Central memory CD8-positive, alpha-beta T cell (primary cell): ENCODE results near the gene MGRN1.

ENCODE experiments used
- ATAC-seq: fragments of 150-1000 bp; cut with Tn5 transposase; replicated peaks from 2 replicates; pipeline ENCODE4 v1.10.0; 2022; ENCODE audit warnings: mild to moderate bottlenecking, moderate FRiP score, moderate number of reproducible peaks; ENCODE audit not compliant: poor library complexity, severe bottlenecking; ENCODE audit errors: extremely low read depth
- DNase-seq, 2 donors: peaks; one replicate each; pipeline ENCODE4 v3.0.0; 2021; ENCODE audit warnings: low spot score in 2 of 2
- H3K27ac Mint-ChIP-seq: one replicate; pipeline ENCODE4 v1.8.0; 2022; ENCODE audit warnings: low read depth, mild to moderate bottlenecking, moderate library complexity, mixed read lengths
- H3K27me3 Mint-ChIP-seq: one replicate; pipeline ENCODE4 v1.8.0; 2022; ENCODE audit warnings: mixed read lengths
- H3K36me3 Mint-ChIP-seq: one replicate; pipeline ENCODE4 v1.8.0; 2022; ENCODE audit warnings: mild to moderate bottlenecking, moderate library complexity, mixed read lengths; ENCODE audit not compliant: insufficient read depth
- H3K4me1 Mint-ChIP-seq: one replicate; pipeline ENCODE4 v1.8.0; 2022; ENCODE audit warnings: mixed read lengths
- H3K4me3 Mint-ChIP-seq: one replicate; pipeline ENCODE4 v1.8.0; 2022; ENCODE audit warnings: mild to moderate bottlenecking, moderate library complexity, mixed read lengths
- H3K9me3 Mint-ChIP-seq: one replicate; pipeline ENCODE4 v1.8.0; 2022; ENCODE audit warnings: mixed read lengths

Gene MGRN1

DNA sequence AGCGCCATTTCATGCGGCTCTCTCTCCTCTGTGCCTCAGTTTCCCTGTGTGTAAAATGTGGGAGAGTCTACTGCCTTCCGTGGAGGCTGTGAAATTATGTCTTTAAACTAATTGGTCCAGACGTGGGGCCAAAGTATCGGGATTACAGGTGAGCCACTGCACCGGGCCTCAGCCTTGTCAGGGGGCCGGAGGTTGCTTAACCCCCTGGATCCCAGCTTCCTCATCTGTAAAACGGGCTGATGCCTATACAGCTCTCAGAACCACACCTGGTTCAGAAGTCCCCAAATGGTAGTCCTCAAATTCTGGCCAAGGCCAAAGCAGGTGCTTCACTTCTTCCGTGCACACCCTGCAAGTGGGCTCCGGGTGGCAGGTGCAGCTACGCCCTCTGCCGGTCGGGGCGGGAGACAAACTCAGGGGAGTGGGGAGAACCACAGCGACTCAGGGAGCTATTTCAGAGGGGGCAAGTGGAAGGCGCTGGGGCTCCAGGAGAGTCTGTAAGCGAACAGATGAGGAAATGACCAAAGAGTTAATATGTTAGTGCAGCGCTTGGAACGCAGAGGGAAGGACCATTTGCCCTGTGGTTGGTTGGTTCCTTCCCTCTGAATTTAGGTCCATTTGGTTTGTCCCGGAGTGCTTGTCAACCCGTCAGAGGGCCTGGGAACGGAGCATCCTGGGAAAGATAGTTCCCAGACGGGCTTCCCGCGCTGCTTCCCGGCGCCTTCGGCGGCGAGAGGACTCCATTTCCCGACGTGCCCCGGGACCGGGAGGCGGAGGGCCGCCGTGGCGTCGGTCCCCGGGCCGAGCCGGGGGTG lies at the start of gene MGRN1:
Gene MGRN1, plus strand, starts transcription at position 812 of the 812 bp plus-strand sequence. CDS start 135 bp downstream, outside the sequence.
- peaks cover 8% of the 10 kb centered on the region for H3K36me3 Mint-ChIP-seq
- DNase-seq (peak; percentile 86 to 90), ATAC-seq (peak; percentile 93)
- H3K27me3 Mint-ChIP-seq: no peaks in the 10 kb centered on the region
- no peaks in the 10 kb centered on the region for H3K9me3 Mint-ChIP-seq
- H3K4me1 Mint-ChIP-seq: peaks cover 27% of the 10 kb centered on the region
- H3K4me3 Mint-ChIP-seq: peak within 1 kb of the TSS; percentile 89
- peak within 1 kb of the TSS; percentile 98 for H3K27ac Mint-ChIP-seq

DNA sequence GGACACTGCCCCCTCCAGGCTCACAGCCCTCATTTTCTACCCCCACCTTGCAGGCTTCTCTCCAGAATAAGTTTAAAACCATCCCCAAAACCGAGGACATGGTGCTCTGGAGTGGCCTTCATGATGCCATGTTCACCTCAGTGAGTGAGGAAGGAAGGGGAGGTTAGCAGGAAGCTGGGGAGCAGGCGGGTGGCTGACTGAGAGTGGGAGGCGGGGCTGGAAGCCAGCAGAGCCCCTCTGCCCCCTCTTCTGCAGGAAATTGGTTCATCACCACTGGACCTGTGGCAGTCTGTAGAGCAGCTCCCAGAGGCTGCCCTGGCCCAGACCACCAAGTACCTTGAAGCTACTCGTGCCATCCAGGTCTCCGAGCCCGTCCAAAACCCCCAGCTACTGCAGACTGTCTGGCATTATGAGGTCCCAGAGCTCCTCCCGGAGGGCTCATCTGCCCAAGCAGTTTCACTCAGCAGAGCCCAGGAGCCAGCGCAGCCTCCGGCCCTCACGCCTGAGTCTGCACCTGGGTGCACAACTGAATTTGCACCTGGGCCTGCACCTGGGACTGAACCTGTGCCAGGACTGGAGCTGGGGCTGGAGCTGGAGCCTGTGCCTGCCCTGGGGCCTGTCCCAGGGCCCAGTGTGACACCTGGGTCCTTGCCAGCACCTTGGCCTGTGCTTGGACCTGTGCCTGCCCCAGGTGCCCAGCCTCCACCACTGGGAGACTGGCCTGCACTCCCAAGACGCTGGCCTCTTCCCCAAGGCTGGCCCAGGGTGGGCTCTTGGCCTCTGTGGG lies 49.5 kb upstream of the MGRN1 start:
- peaks cover 1% of the 10 kb centered on the region for H3K36me3 Mint-ChIP-seq
- H3K4me1 Mint-ChIP-seq: no peaks in the 10 kb centered on the region
- ATAC-seq: no peak
- no peak overlapping the region for H3K27ac Mint-ChIP-seq
- no peaks in the 10 kb centered on the region for H3K9me3 Mint-ChIP-seq
- H3K27me3 Mint-ChIP-seq: peaks cover 7% of the 10 kb centered on the region
- DNase-seq: no peak
- H3K4me3 Mint-ChIP-seq: no peak overlapping the region

DNA sequence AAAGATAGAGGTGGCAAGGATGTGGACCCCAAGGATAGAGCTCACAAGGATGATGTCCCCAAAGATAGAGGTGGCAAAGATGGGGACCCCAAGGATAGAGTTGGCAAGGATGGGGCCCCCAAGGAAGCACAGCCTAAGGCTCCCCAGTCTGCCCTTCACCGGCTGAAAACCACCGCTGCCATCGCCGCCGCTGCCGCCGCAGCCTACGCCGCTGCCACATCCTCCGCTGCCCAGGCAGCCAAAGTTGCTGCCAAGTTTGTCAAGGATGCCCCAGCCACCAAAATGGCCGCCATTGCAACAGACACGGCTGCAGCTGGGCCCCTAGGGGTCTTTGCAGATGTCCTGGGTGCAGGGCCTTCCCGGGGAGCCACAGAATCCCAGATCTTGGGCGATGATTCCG lies 48.6 kb upstream of the MGRN1 start:
- Mint-ChIP-seq H3K4me1 (no peaks in the 10 kb centered on the region), H3K27me3 (peaks cover 7% of the 10 kb centered on the region), H3K27ac (no peak overlapping the region), H3K9me3 (no peaks in the 10 kb centered on the region), H3K4me3 (no peak overlapping the region), H3K36me3 (peaks cover 1% of the 10 kb centered on the region)
- DNase-seq (no peak), ATAC-seq (no peak)

DNA sequence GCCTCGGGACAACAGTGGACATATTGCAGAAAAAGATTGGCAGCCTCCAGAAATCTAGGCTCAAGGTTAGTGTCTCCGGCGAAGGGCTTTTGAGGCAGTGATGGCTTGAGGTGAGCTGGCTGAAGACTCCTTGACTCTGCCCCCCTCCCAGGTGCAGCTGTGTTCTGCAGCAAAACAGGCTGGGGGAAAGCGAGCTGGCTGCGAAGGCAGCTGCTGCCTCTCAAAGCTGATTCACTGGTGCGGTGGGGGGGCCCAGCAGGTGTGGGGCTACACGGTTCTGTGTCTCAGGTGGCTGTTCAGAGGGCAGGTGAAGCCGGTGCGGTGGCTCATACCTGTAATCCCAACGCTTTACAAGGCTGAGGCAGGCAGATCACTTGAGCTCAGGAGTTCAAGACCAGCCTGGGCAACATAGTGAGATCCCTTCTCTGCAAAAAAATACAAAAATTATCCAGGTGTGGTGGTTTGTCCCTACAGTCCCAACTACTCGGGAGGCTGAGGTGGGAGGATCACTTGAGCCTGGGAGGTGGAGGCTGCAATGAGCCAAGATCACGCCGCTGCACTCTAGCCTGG lies 45.6 kb upstream of the MGRN1 start:
- no peaks in the 10 kb centered on the region for H3K27me3 Mint-ChIP-seq
- H3K36me3 Mint-ChIP-seq: no peaks in the 10 kb centered on the region
- no peak overlapping the region for H3K4me3 Mint-ChIP-seq
- no peak for DNase-seq
- H3K27ac Mint-ChIP-seq: no peak overlapping the region
- no peak for ATAC-seq
- no peaks in the 10 kb centered on the region for H3K9me3 Mint-ChIP-seq
- H3K4me1 Mint-ChIP-seq: no peaks in the 10 kb centered on the region

DNA sequence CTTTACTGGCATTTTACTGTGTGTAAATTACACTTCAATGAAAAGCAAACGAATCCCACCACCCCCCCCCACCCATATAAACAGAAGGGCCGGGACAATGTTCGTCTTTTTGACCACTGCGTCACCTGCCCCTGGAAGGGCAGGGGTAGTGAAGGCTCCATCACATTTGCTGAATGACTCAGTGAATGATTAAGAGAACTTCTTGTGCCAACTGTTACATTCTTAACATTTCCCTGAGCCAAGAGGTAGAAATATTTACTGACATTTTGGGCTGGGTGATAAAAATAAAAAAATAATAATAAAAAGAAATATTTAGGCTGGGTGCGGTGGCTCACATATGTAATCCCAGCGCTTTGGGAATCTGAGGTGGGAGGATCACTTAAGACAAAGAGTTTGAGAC lies 44.4 kb upstream of the MGRN1 start:
- DNase-seq: no peak
- Mint-ChIP-seq H3K4me1 (no peaks in the 10 kb centered on the region), H3K4me3 (no peak overlapping the region), H3K27me3 (peaks cover under 1% of the 10 kb centered on the region), H3K9me3 (no peaks in the 10 kb centered on the region), H3K36me3 (peaks cover 2% of the 10 kb centered on the region), H3K27ac (no peak overlapping the region)
- no peak for ATAC-seq

DNA sequence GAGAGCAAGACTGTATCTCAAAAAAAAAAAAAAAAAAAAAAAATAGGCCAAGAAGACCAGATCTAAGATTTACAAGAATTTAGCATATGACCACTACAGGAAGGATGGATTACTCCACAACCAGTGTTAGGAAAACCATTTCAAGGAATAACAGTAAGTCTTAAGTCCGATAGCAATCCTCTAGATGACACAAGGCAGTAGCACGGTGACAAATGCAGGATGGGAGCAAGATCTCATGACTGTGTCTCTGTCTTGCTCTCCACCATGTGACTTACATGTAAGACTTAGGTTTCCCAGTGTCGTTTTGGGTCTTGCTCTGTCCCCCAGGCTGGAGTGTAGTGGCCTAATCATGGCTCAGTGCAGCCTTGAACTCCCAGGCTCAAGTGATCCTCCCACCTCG lies 40.7 kb upstream of the MGRN1 start:
- DNase-seq (no peak), ATAC-seq (no peak)
- H3K4me3 Mint-ChIP-seq: no peak overlapping the region
- H3K4me1 Mint-ChIP-seq: no peaks in the 10 kb centered on the region
- H3K27me3 Mint-ChIP-seq: peaks cover 16% of the 10 kb centered on the region
- H3K9me3 Mint-ChIP-seq: no peaks in the 10 kb centered on the region
- peaks cover 2% of the 10 kb centered on the region for H3K36me3 Mint-ChIP-seq
- no peak overlapping the region for H3K27ac Mint-ChIP-seq

DNA sequence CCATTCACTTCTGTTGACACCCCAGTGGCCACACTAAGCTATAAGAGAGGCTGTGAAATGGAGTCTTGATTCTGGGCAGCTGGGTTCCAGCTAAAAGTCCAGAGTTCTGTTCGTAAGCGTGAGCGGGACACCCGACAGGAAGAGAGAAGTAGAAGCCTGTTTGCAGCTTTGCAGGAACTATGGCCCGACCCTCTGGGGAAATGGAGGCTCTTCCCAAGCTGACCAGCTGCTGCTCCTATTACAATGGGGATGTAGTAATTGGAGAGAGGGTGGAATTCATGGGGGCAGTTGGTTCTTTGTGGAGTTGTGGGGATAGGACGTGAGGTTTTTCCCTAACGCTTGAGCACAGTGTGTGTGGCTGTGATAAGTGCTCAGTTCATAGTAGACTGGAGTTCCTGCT lies 38.3 kb upstream of the MGRN1 start:
- DNase-seq (no peak), ATAC-seq (no peak)
- Mint-ChIP-seq H3K4me1 (no peaks in the 10 kb centered on the region), H3K36me3 (peaks cover 2% of the 10 kb centered on the region), H3K9me3 (no peaks in the 10 kb centered on the region), H3K4me3 (no peak overlapping the region), H3K27me3 (peaks cover 16% of the 10 kb centered on the region), H3K27ac (no peak overlapping the region)

DNA sequence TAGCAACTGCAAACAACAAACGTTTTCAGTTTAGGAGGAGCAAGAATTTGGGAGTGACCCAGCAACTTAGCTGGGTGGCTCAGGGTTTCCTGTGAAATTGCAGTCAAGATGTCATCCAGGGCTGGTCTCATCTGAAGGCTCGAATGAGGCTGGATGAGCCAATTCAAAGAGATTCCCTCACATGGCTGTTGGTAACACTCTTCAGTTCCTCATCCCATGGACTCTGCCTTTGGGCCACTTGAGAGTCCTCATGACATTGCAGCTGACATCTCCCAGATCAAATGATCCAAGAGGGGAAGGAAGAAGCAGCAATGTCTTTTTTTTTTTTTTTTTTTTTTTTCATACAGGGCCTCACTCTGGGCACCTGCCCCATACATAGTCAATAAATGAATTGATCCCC lies 36.2 kb upstream of the MGRN1 start:
- Mint-ChIP-seq H3K4me1 (no peaks in the 10 kb centered on the region), H3K9me3 (no peaks in the 10 kb centered on the region), H3K27ac (no peak overlapping the region), H3K27me3 (peaks cover 16% of the 10 kb centered on the region), H3K36me3 (peaks cover 2% of the 10 kb centered on the region), H3K4me3 (no peak overlapping the region)
- DNase-seq: no peak
- no peak for ATAC-seq

DNA sequence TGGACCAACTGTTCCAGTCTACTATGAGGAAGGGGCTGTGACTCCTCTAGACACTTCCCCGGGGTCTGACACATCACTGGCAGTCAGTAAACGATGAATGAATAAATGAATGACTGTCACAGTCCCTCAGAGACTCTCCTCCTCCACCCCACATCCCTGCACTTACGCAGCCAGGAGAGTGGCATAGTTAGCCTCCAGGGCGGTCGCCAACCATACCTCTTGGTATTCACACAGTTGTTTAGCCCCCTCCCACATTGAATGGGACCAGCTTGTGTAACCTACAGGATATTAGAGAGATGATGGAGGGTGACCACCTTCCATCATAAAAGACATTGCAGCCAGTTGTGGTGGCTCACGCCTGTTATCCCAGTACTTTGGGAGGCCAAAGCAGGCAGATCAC lies 35.7 kb upstream of the MGRN1 start:
- Mint-ChIP-seq H3K9me3 (no peaks in the 10 kb centered on the region), H3K27me3 (peaks cover 16% of the 10 kb centered on the region), H3K4me1 (no peaks in the 10 kb centered on the region), H3K36me3 (peaks cover 2% of the 10 kb centered on the region), H3K27ac (no peak overlapping the region), H3K4me3 (no peak overlapping the region)
- ATAC-seq: no peak
- no peak for DNase-seq

DNA sequence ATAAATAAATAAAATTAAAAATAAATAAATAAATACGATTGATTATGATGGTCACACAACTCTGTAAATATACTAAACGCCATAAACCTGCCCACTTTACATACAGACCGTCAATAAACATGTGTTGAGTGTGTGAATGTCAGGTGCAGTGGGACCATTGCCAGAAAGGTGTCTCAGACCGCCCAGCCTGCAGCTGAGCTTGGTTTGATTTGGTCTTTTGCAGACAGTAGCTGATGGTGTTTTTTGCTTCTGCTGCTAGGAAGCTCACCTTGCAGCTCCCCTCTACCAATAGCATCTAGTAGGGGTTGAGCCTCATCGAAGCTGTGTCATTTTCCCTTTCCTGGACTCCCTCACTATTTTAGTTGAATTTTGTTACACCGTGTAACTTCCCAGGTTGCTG lies 33.4 kb upstream of the MGRN1 start:
- Mint-ChIP-seq H3K27ac (no peak overlapping the region), H3K4me1 (no peaks in the 10 kb centered on the region), H3K36me3 (no peaks in the 10 kb centered on the region), H3K4me3 (no peak overlapping the region), H3K9me3 (no peaks in the 10 kb centered on the region), H3K27me3 (peaks cover 15% of the 10 kb centered on the region)
- no peak for ATAC-seq
- DNase-seq: no peak

DNA sequence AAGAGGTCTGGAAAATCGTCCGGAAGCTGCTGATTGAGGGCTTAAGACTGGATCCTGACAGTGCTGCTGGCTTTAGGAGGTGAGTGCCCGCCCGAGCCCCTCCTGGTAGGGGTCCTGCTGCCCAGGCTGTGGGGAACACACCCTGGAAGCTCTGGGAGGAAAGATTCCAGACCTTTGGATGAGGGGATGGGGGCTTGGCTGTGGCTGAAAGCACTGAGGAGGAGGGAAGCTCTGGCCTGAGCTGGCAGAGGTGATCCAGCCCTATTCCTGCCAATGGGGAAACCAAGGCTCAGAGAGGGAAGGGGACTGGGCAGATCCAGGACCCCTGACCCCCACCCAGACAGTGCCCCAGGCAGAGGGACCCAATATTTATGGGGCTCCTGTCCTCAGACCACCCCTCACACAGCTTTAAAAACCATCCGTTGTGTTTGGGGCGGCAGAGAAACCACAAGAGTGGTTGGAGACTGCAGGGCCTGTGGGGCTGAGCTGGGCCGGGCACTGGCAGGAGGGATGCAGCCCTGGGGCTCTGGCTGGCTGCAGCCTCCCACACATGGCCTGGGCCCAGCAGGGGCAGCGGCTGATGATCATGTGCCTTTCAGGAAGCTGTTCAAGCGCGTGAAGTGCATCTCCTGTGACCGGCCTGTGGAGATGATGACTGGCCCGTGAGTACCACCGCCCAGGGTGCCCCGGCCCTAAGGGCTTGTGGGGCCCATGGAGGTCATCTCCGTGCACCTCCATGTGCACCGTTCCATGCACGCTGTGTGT lies 32.7 kb upstream of the MGRN1 start:
- DNase-seq (no peak), ATAC-seq (no peak)
- H3K27me3 Mint-ChIP-seq: peaks cover 11% of the 10 kb centered on the region
- H3K4me3 Mint-ChIP-seq: no peak overlapping the region
- H3K4me1 Mint-ChIP-seq: no peaks in the 10 kb centered on the region
- no peak overlapping the region for H3K27ac Mint-ChIP-seq
- no peaks in the 10 kb centered on the region for H3K36me3 Mint-ChIP-seq
- no peaks in the 10 kb centered on the region for H3K9me3 Mint-ChIP-seq

DNA sequence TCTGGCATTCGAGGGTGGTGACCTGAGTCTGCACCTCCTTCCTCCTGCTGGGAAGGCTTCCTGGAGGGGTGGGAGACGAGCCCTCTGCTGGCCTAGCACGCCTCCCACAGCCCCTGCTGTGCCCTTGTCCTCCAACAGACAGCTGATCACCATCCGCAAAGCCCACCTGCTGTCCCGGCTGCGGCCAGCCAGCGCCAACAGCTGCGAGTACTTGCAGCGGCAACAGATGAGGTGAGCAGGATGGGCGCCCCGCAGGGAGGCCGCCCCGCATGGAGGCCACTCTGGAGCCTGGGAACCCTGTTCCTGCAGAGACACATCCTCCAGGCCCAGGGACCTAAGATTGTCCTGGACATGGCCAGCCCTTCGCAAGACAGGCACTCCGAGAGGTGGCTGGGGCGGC lies 31.5 kb upstream of the MGRN1 start:
- no peak for DNase-seq
- no peak overlapping the region for H3K4me3 Mint-ChIP-seq
- H3K36me3 Mint-ChIP-seq: no peaks in the 10 kb centered on the region
- no peak overlapping the region for H3K27ac Mint-ChIP-seq
- peaks cover 15% of the 10 kb centered on the region for H3K27me3 Mint-ChIP-seq
- no peak for ATAC-seq
- no peaks in the 10 kb centered on the region for H3K4me1 Mint-ChIP-seq
- no peaks in the 10 kb centered on the region for H3K9me3 Mint-ChIP-seq
